H1 (cell line): ENCODE measurements around the gene LAP3. TPM values are rescaled to one million over a fixed set of nuclear protein-coding genes. Genes with fewer than 3 reads are reported as not detected.

ENCODE experiments used
- SAP30 ChIP-seq: fragments of 300-600 bp; sonication (generic); IDR thresholded peaks from 2 replicates; pipeline ENCODE4 v1.7.1; 2012; ENCODE audit warnings: low read length, moderate library complexity, mild to moderate bottlenecking, inconsistent platforms; ENCODE audit not compliant: insufficient read depth, insufficient replicate concordance
- SRF ChIP-seq: IDR thresholded peaks from 2 replicates; pipeline ENCODE4 v1.6.1; 2011; ENCODE audit warnings: mild to moderate bottlenecking, low read depth, low read length, moderate library complexity
- polyA plus RNA-seq, 7 experiments: library from polyadenylated mRNA; depleted of rRNA in 3 of 7; stranded (reverse) in 5 of 7; unstranded in 2 of 7; fragments of >200 nt in 5 of 7; fragments of 200-250 nt in 2 of 7; gene quantifications; 1 replicate in 5 of 7; 2 replicates in 1 of 7; 4 replicates in 1 of 7; pipeline versions ENCODE4 v1.2.1 to v1.2.3, GENCODE V29; 2011 to 2013; ENCODE audit warnings: missing spikeins in 2 of 7, mixed read lengths in 2 of 7
- total RNA-seq: library from RNA; stranded (reverse); fragmentation: NEBNext Ultra II Directional; extraction: Animal tissue kit (Norgen Biotek cat#: 25700); gene quantifications from 2 replicates; pipeline ENCODE4 v1.2.1, GENCODE V29; 2021
- TF ChIP-seq, protein P1 (sequence below): IDR thresholded peaks from 2 replicates; pipeline ENCODE4 v1.6.1; 2011; ENCODE audit warnings: low read depth, mild to moderate bottlenecking, low read length; ENCODE audit not compliant: insufficient read depth

The LAP3 gene
- total and polyA plus RNA-seq, 2 of the 8 experiments (the other 6 are each of a cell fraction or from before 2014, with no cell fraction given) = 28.3 to 50.9 TPM

DNA sequence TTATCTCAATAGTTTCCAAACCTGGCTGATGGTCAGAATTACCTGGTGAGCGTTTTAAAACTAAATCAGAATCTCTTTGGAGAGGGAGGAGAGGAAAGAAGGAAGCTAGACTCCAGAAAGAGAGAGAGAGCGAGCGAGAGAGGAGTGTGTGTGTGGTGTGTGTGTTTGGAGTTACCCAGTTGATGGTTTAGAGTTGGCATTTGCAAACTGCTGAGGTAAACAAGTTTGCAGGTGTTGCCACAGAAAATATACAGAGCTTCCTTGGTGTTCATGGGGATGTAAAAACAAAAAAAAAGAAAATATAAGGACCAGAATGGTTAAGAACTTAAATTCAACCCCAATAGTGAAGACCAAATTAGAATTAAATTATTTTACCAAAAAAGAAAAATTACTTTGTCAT lies 26.4 kb upstream of the LAP3 start (continued):
- TF ChIP-seq SAP30 = no peak
- TF ChIP-seq, protein P1, sequence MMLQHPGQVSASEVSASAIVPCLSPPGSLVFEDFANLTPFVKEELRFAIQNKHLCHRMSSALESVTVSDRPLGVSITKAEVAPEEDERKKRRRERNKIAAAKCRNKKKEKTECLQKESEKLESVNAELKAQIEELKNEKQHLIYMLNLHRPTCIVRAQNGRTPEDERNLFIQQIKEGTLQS = no peak
- TF ChIP-seq SRF = no peak
